H9 (cell line): ENCODE results near the gene ADAMTSL3. TPM values are rescaled to one million over a fixed set of nuclear protein-coding genes. Genes with fewer than 3 reads are reported as not detected.

Source experiments
- DNase-seq: peaks from one replicate; pipeline ENCODE4 v3.0.0-alpha.2; 2017
- H2AFZ ChIP-seq: one replicate; pipeline ENCODE4 v1.6.1; 2013; ENCODE audit warnings: mild to moderate bottlenecking, low read length, control low read depth, moderate library complexity
- H2AK5ac ChIP-seq: 2 replicates; pipeline ENCODE4 v1.6.1; 2013; ENCODE audit warnings: low read length, control low read depth, mixed read lengths; ENCODE audit not compliant: insufficient read length
- H2BK120ac ChIP-seq: one replicate; pipeline ENCODE4 v1.6.1; 2013; ENCODE audit warnings: low read depth, mild to moderate bottlenecking, low read length, control low read depth, inconsistent platforms; ENCODE audit not compliant: poor library complexity, severe bottlenecking
- H2BK12ac ChIP-seq: 2 replicates; pipeline ENCODE4 v1.6.1; 2013; ENCODE audit warnings: low read length, control low read depth, mixed read lengths, low read depth; ENCODE audit not compliant: insufficient read length
- H2BK15ac ChIP-seq: 2 replicates; pipeline ENCODE4 v1.6.1; 2013; ENCODE audit warnings: low read depth, low read length, control low read depth
- H2BK20ac ChIP-seq: one replicate; pipeline ENCODE4 v1.6.1; 2013; ENCODE audit warnings: low read depth, mild to moderate bottlenecking, low read length, control low read depth, inconsistent platforms; ENCODE audit not compliant: poor library complexity, severe bottlenecking
- H2BK5ac ChIP-seq: 2 replicates; pipeline ENCODE4 v1.6.1; 2013; ENCODE audit warnings: low read length, control low read depth, mixed read lengths; ENCODE audit not compliant: insufficient read length
- H3K14ac ChIP-seq: 2 replicates; pipeline ENCODE4 v1.6.1; 2013; ENCODE audit warnings: low read length, control low read depth; ENCODE audit not compliant: insufficient read depth
- H3K18ac ChIP-seq: 2 replicates; pipeline ENCODE4 v1.6.1; 2013; ENCODE audit warnings: low read depth, mild to moderate bottlenecking, mixed read lengths, low read length, control low read depth; ENCODE audit not compliant: insufficient read length
- H3K23ac ChIP-seq: 2 replicates; pipeline ENCODE4 v1.6.1; 2013; ENCODE audit warnings: low read length, control low read depth, mixed read lengths, low read depth; ENCODE audit not compliant: insufficient read length
- H3K23me2 ChIP-seq: 2 replicates; pipeline ENCODE4 v1.6.1; 2013; ENCODE audit warnings: low read depth, mild to moderate bottlenecking, mixed read lengths, low read length, control low read depth; ENCODE audit not compliant: insufficient read length, poor library complexity, severe bottlenecking
- H3K27ac ChIP-seq: 2 replicates; pipeline ENCODE4 v1.5.1; 2013; ENCODE audit warnings: low read length, control low read depth, mixed read lengths, low read depth; ENCODE audit not compliant: insufficient read length
- H3K27me3 ChIP-seq: 2 replicates; pipeline ENCODE4 v1.6.1; 2013; ENCODE audit warnings: low read length, control low read depth, inconsistent platforms; ENCODE audit not compliant: insufficient read depth
- H3K4ac ChIP-seq: 2 replicates; pipeline ENCODE4 v1.6.1; 2013; ENCODE audit warnings: low read depth, mild to moderate bottlenecking, control low read depth, inconsistent platforms, low read length, moderate library complexity
- H3K4me1 ChIP-seq: 2 replicates; pipeline ENCODE4 v1.6.1; 2013; ENCODE audit warnings: low read length, control low read depth, inconsistent platforms; ENCODE audit not compliant: insufficient read depth
- H3K4me2 ChIP-seq: 2 replicates; pipeline ENCODE4 v1.6.1; 2013; ENCODE audit warnings: low read length, control low read depth, mixed read lengths; ENCODE audit not compliant: insufficient read length, insufficient read depth
- H3K56ac ChIP-seq: 2 replicates; pipeline ENCODE4 v1.6.1; 2013; ENCODE audit warnings: low read depth, mild to moderate bottlenecking, mixed read lengths, low read length, control low read depth; ENCODE audit not compliant: insufficient read length
- H3K79me1 ChIP-seq: 2 replicates; pipeline ENCODE4 v1.6.1; 2013; ENCODE audit warnings: low read depth, mild to moderate bottlenecking, moderate library complexity, low read length, control low read depth, inconsistent platforms; ENCODE audit not compliant: insufficient read depth, poor library complexity, severe bottlenecking
- H3K79me2 ChIP-seq: 2 replicates; pipeline ENCODE4 v1.6.1; 2013; ENCODE audit warnings: low read length, control low read depth, inconsistent platforms; ENCODE audit not compliant: insufficient read depth
- H3K9ac ChIP-seq: 2 replicates; pipeline ENCODE4 v1.6.1; 2013; ENCODE audit warnings: low read length, control low read depth, mixed read lengths; ENCODE audit not compliant: insufficient read length; ENCODE audit errors: extremely low read depth
- H3K9me3 ChIP-seq: one replicate; pipeline ENCODE4 v1.6.1; 2013; ENCODE audit warnings: low read depth, low read length, inconsistent platforms; ENCODE audit not compliant: control insufficient read depth
- H3T11ph ChIP-seq: one replicate; pipeline ENCODE4 v1.6.1; 2013; ENCODE audit warnings: mild to moderate bottlenecking, low read length, control low read depth, inconsistent platforms
- H4K20me1 ChIP-seq: one replicate; pipeline ENCODE4 v1.6.1; 2013; ENCODE audit not compliant: control insufficient read depth, insufficient read length, insufficient read depth
- H4K5ac ChIP-seq: 2 replicates; pipeline ENCODE4 v1.6.1; 2013; ENCODE audit warnings: low read depth, mild to moderate bottlenecking, mixed read lengths, low read length, control low read depth; ENCODE audit not compliant: insufficient read length
- H4K8ac ChIP-seq: replicated peaks from 2 replicates; pipeline ENCODE4 v1.6.1; 2013; ENCODE audit warnings: low read length, control low read depth, mixed read lengths, low read depth; ENCODE audit not compliant: insufficient read length
- H4K91ac ChIP-seq: 2 replicates; pipeline ENCODE4 v1.6.1; 2013; ENCODE audit warnings: low read depth, mild to moderate bottlenecking, moderate library complexity, mixed read lengths, low read length, control low read depth; ENCODE audit not compliant: insufficient read length
- H3K27ac Mint-ChIP-seq, 3 experiments: 2 replicates in 2 of 3; 3 replicates in 1 of 3; pipeline ENCODE4 v1.8.0; 2020 to 2021; ENCODE audit warnings: mixed read lengths in 3 of 3, mild to moderate bottlenecking in 1 of 3, moderate library complexity in 1 of 3
- H3K27me3 Mint-ChIP-seq: 2 replicates; pipeline ENCODE4 v1.8.0; 2021; ENCODE audit warnings: low read depth, mild to moderate bottlenecking, moderate library complexity, mixed read lengths
- H3K36me3 Mint-ChIP-seq, 3 experiments: 2 replicates in 2 of 3; 3 replicates in 1 of 3; pipeline ENCODE4 v1.8.0; 2020 to 2021; ENCODE audit warnings: low read depth in 3 of 3, mixed read lengths in 3 of 3; ENCODE audit not compliant: insufficient read depth in 1 of 3
- H3K4me1 Mint-ChIP-seq, 2 experiments: 2 replicates each; pipeline ENCODE4 v1.8.0; 2020; ENCODE audit warnings: mixed read lengths in 2 of 2
- H3K4me3 Mint-ChIP-seq, 2 experiments: 2 replicates in 1 of 2; 3 replicates in 1 of 2; pipeline ENCODE4 v1.8.0; 2020 to 2021; ENCODE audit warnings: mild to moderate bottlenecking in 2 of 2, mixed read lengths in 2 of 2, moderate library complexity in 1 of 2
- H3K9me3 Mint-ChIP-seq, 2 experiments: 2 replicates in 1 of 2; 3 replicates in 1 of 2; pipeline ENCODE4 v1.8.0; 2020; ENCODE audit warnings: mild to moderate bottlenecking in 2 of 2, mixed read lengths in 2 of 2, moderate library complexity in 1 of 2
- CTCF ChIP-seq: fragments of 200-600 bp; sonication (generic); conservative IDR thresholded peaks from 3 replicates; pipeline ENCODE4 v1.8.0; 2021; ENCODE audit warnings: antibody characterized with exemption, mild to moderate bottlenecking
- total RNA-seq: library from RNA; stranded (reverse); gene quantifications from 2 replicates; pipeline ENCODE4 v1.2.1, GENCODE V29; 2021

Gene ADAMTSL3
- total RNA-seq, 1 experiment from 2014 or later = 0.39 TPM

- no peaks in the 10 kb centered on the region for H3K23me2 ChIP-seq
- H4K20me1 ChIP-seq = no peaks in the 10 kb centered on the region
- H3K36me3 Mint-ChIP-seq = no peaks in the 10 kb centered on the region
- H3K9ac ChIP-seq = no peak overlapping the region
- H3K23ac ChIP-seq = no peak overlapping the region
- no peak overlapping the region for H2BK20ac ChIP-seq
- no peak overlapping the region for H3K27ac ChIP-seq
- H3K79me2 ChIP-seq = no peaks in the 10 kb centered on the region
- H2BK12ac ChIP-seq = no peak overlapping the region
- H2AFZ ChIP-seq = no peak overlapping the region
- no peaks in the 10 kb centered on the region for H3K9me3 ChIP-seq
- no peak overlapping the region for H4K5ac ChIP-seq
- H3K4me1 ChIP-seq = no peaks in the 10 kb centered on the region; the same call in 1 of the 2 replicates
- H2BK120ac ChIP-seq = no peak overlapping the region
- no peak overlapping the region for H4K91ac ChIP-seq
- H3K9me3 Mint-ChIP-seq = no peaks in the 10 kb centered on the region
- H3K4me3 Mint-ChIP-seq = no peak overlapping the region
- no peak overlapping the region for H3K4me2 ChIP-seq
- DNase-seq = no peak
- H2BK15ac ChIP-seq = no peak overlapping the region
- no peak overlapping the region for H4K8ac ChIP-seq
- H2AK5ac ChIP-seq = no peak overlapping the region
- no peak overlapping the region for H3T11ph ChIP-seq
- H3K18ac ChIP-seq = no peak overlapping the region
- H3K27ac Mint-ChIP-seq = no peak overlapping the region
- no peak for TF ChIP-seq CTCF
- H2BK5ac ChIP-seq = no peak overlapping the region
- H3K27me3 Mint-ChIP-seq = peaks cover 5% of the 10 kb centered on the region; the same call in 1 of the 2 replicates
- H3K27me3 ChIP-seq = no peaks in the 10 kb centered on the region
- H3K4ac ChIP-seq = no peak overlapping the region
- H3K14ac ChIP-seq = no peak overlapping the region
- no peaks in the 10 kb centered on the region for H3K79me1 ChIP-seq
- no peak overlapping the region for H3K56ac ChIP-seq
- peaks cover 0 to 8% of the 10 kb centered on the region in 2 experiments; a peak in 3 of 4 replicates for H3K4me1 Mint-ChIP-seq
Observed at GRCh38 chr15:83984601-83985000, 330.7 kb downstream of the ADAMTSL3 start.
